Trophoblast cell (in vitro differentiated cells and primary cell): Measurements from ENCODE around the gene AP3D1.

Experiments
- DNase-seq, 2 donors: peaks; one replicate each; pipeline ENCODE4 v3.0.0-alpha.2; 2016
- H2AFZ ChIP-seq: 2 replicates; pipeline ENCODE4 v1.6.1; 2013; ENCODE audit warnings: low read length, moderate library complexity, mild to moderate bottlenecking; ENCODE audit not compliant: insufficient read depth, poor library complexity
- H2AK5ac ChIP-seq: 2 replicates; pipeline ENCODE4 v1.6.1; 2013; ENCODE audit warnings: mild to moderate bottlenecking, low read length
- H2BK120ac ChIP-seq: 2 replicates; pipeline ENCODE4 v1.6.1; 2013; ENCODE audit warnings: low read length, mild to moderate bottlenecking, moderate library complexity; ENCODE audit not compliant: insufficient read depth, poor library complexity
- H2BK12ac ChIP-seq: 2 replicates; pipeline ENCODE4 v1.6.1; 2013; ENCODE audit warnings: mild to moderate bottlenecking, low read length, moderate library complexity
- H2BK5ac ChIP-seq: 2 replicates; pipeline ENCODE4 v1.6.1; 2013; ENCODE audit warnings: low read length, low read depth, moderate library complexity, mild to moderate bottlenecking; ENCODE audit not compliant: poor library complexity
- H3K14ac ChIP-seq: 2 replicates; pipeline ENCODE4 v1.6.1; 2013; ENCODE audit warnings: mild to moderate bottlenecking, low read length
- H3K18ac ChIP-seq: 2 replicates; pipeline ENCODE4 v1.6.1; 2013; ENCODE audit warnings: mild to moderate bottlenecking, low read length
- H3K23ac ChIP-seq: 2 replicates; pipeline ENCODE4 v1.6.1; 2013; ENCODE audit warnings: low read length
- H3K27ac ChIP-seq: 2 replicates; pipeline ENCODE4 v1.5.1; 2013; ENCODE audit warnings: low read depth, mild to moderate bottlenecking, inconsistent platforms, low read length, moderate library complexity
- H3K27me3 ChIP-seq: 2 replicates; pipeline ENCODE4 v1.6.1; 2013; ENCODE audit warnings: inconsistent platforms, mild to moderate bottlenecking, low read length, moderate library complexity; ENCODE audit not compliant: insufficient read depth
- H3K36me3 ChIP-seq, 2 experiments: 1 replicate in 1 of 2; 2 replicates in 1 of 2; pipeline ENCODE4 v1.6.1; 2013; ENCODE audit warnings: low read length in 2 of 2, mild to moderate bottlenecking in 2 of 2, moderate library complexity in 1 of 2; ENCODE audit not compliant: insufficient read depth in 2 of 2, control insufficient read depth in 1 of 2
- H3K4ac ChIP-seq: 2 replicates; pipeline ENCODE4 v1.6.1; 2013; ENCODE audit warnings: low read depth, mild to moderate bottlenecking, low read length, moderate library complexity
- H3K4me1 ChIP-seq, 2 experiments: 1 replicate in 1 of 2; 2 replicates in 1 of 2; pipeline ENCODE4 v1.6.1; 2013; ENCODE audit warnings: low read length in 2 of 2, mild to moderate bottlenecking in 2 of 2, moderate library complexity in 1 of 2; ENCODE audit not compliant: insufficient read depth in 2 of 2, control insufficient read depth in 1 of 2
- H3K4me2 ChIP-seq: 2 replicates; pipeline ENCODE4 v1.6.1; 2013; ENCODE audit warnings: inconsistent platforms, mild to moderate bottlenecking, low read length, moderate library complexity
- H3K4me3 ChIP-seq: 2 replicates; pipeline ENCODE4 v1.5.1; 2013; ENCODE audit warnings: mild to moderate bottlenecking, low read depth, low read length, inconsistent platforms
- H3K79me1 ChIP-seq: one replicate; pipeline ENCODE4 v1.6.1; 2013; ENCODE audit warnings: low read length
- H3K79me2 ChIP-seq: 2 replicates; pipeline ENCODE4 v1.6.1; 2013; ENCODE audit warnings: low read length, mild to moderate bottlenecking; ENCODE audit not compliant: control insufficient read depth, insufficient read depth, poor library complexity
- H3K9ac ChIP-seq: 2 replicates; pipeline ENCODE4 v1.6.1; 2013; ENCODE audit warnings: mild to moderate bottlenecking, low read length
- H3K9me3 ChIP-seq: 2 replicates; pipeline ENCODE4 v1.6.1; 2013; ENCODE audit warnings: low read depth, mild to moderate bottlenecking, control low read depth, inconsistent platforms, low read length; ENCODE audit not compliant: insufficient read depth
- H4K12ac ChIP-seq: 2 replicates; pipeline ENCODE4 v1.6.1; 2013; ENCODE audit warnings: low read depth, mild to moderate bottlenecking, low read length, moderate library complexity
- H4K8ac ChIP-seq: 2 replicates; pipeline ENCODE4 v1.6.1; 2013; ENCODE audit warnings: low read depth, mild to moderate bottlenecking, low read length, moderate library complexity
- H4K91ac ChIP-seq: one replicate; pipeline ENCODE4 v1.6.1; 2013; ENCODE audit warnings: low read depth, mild to moderate bottlenecking, low read length, moderate library complexity
- WGBS: extraction: QIAGEN DNeasy Blood & Tissue Kit; methylation state at CpG from one replicate; pipeline ENCODE4 v1.1.7; 2013; ENCODE audit warnings: missing lambda C conversion rate; ENCODE audit not compliant: insufficient read length, insufficient coverage; ENCODE audit errors: extremely low coverage; 5-methylcytosine and 5-hydroxymethylcytosine counted together

AP3D1 gene

DNA sequence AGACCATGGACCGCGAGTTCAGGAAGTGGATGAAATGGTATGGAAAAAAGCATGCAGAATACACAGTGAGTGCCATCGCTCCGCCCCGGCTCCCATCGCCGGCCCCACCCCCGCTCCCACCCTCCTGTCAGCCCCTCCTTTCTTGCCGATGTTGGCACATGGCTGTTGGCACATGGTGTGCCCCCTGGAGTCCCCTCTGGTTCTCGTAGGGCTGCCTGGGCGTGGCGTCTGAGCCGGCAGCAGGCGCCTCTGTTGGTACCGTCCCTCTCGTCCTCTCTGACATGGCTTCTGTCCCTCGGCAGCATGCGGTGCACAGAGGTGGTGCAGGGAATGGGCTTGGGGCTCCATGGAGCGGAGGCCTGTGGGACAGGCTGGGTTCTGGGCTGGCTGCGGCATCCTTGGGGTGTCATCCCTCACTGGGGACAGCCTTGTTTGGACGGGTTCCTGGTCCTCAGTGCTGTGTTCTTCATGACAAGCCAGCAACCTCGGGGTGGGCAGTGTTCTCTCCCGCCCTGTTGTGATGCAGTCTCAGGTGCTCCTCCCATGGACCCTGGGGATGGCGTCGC, 43.2 kb upstream of the AP3D1 start:
- Histone ChIP-seq H3K23ac (no peak overlapping the region), H2AK5ac (no peak overlapping the region), H3K27me3 (no peaks in the 10 kb centered on the region), H3K36me3 (peaks cover 62 to 65% of the 10 kb centered on the region in 2 experiments), H3K14ac (no peak overlapping the region), H2BK120ac (no peak overlapping the region), H4K12ac (no peak overlapping the region), H3K9ac (no peak overlapping the region), H2AFZ (no peak overlapping the region), H3K4ac (no peak overlapping the region), H3K27ac (no peak overlapping the region), H3K18ac (no peak overlapping the region), H3K4me2 (no peak overlapping the region), H3K79me2 (no peaks in the 10 kb centered on the region), H2BK12ac (no peak overlapping the region), H3K4me1 (no peaks in the 10 kb centered on the region), H2BK5ac (no peak overlapping the region), H3K9me3 (peaks cover 5% of the 10 kb centered on the region), H4K91ac (no peak overlapping the region), H3K4me3 (no peak overlapping the region), H3K79me1 (no peaks in the 10 kb centered on the region), H4K8ac (no peak overlapping the region)
- no CpG with 5 or more reads among the region's 25 CpGs for WGBS
- no peak for DNase-seq

DNA sequence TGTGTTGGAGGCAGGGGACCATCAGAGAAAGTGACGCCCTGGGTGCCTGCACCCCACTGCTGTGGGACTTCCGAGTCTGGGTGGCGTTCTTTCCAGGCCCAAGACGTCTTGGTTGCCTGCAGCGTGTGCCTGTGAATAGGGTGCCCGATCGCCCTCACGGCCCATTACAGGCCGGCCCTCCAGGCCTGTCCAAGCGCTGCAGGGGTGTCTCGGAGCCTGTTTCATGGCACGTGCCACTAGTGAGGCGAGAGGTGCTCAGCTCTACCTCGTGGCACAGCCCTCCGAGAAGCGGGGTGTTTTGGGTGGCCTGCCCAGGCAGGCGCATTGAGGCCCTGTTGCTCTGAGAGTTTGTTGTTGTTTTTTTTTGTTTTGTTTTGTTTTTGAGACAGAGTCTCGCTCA, 42.4 kb upstream of the AP3D1 start:
- DNase-seq = no peak
- no peaks in the 10 kb centered on the region for H3K4me1 ChIP-seq
- no peak overlapping the region for H2BK5ac ChIP-seq

GRCh38 chr19:2192862-2193261, 41.5 kb upstream of the AP3D1 start:
- H3K27me3 ChIP-seq = no peaks in the 10 kb centered on the region
- H2AK5ac ChIP-seq = no peak overlapping the region
- no peaks in the 10 kb centered on the region for H3K79me1 ChIP-seq
- no peaks in the 10 kb centered on the region for H3K4me1 ChIP-seq
- no peak overlapping the region for H2AFZ ChIP-seq
- H3K9me3 ChIP-seq = peaks cover 5% of the 10 kb centered on the region
- no peak overlapping the region for H3K4ac ChIP-seq
- H2BK5ac ChIP-seq = no peak overlapping the region
- no peak overlapping the region for H3K4me2 ChIP-seq
- no peak overlapping the region for H4K8ac ChIP-seq
- WGBS = no CpG with 5 or more reads among the region's 17 CpGs
- no peak overlapping the region for H4K12ac ChIP-seq
- H4K91ac ChIP-seq = no peak overlapping the region
- peaks cover 72 to 77% of the 10 kb centered on the region in 2 experiments for H3K36me3 ChIP-seq
- no peaks in the 10 kb centered on the region for H3K79me2 ChIP-seq
- H3K27ac ChIP-seq = no peak overlapping the region
- H2BK12ac ChIP-seq = no peak overlapping the region
- no peak overlapping the region for H3K14ac ChIP-seq
- no peak for DNase-seq
- no peak overlapping the region for H2BK120ac ChIP-seq
- no peak overlapping the region for H3K18ac ChIP-seq
- H3K9ac ChIP-seq = no peak overlapping the region
- H3K4me3 ChIP-seq = no peak overlapping the region
- no peak overlapping the region for H3K23ac ChIP-seq

More for the DNA sequence above, 42.4 kb upstream of the AP3D1 start:
- H3K18ac ChIP-seq = no peak overlapping the region
- no peak overlapping the region for H4K91ac ChIP-seq
- H3K9me3 ChIP-seq = peaks cover 5% of the 10 kb centered on the region
- H3K27ac ChIP-seq = no peak overlapping the region
- H2AK5ac ChIP-seq = no peak overlapping the region
- H2AFZ ChIP-seq = no peak overlapping the region
- no peak overlapping the region for H4K12ac ChIP-seq
- peaks cover 68 to 72% of the 10 kb centered on the region in 2 experiments for H3K36me3 ChIP-seq
- no peaks in the 10 kb centered on the region for H3K79me2 ChIP-seq
- H3K27me3 ChIP-seq = no peaks in the 10 kb centered on the region
- no peak overlapping the region for H3K4ac ChIP-seq
- H3K9ac ChIP-seq = no peak overlapping the region
- no peak overlapping the region for H3K4me2 ChIP-seq
- H4K8ac ChIP-seq = no peak overlapping the region
- no peak overlapping the region for H3K14ac ChIP-seq
- H2BK120ac ChIP-seq = no peak overlapping the region
- no peak overlapping the region for H2BK12ac ChIP-seq
- no peak overlapping the region for H3K23ac ChIP-seq
- no CpG with 5 or more reads among the region's 18 CpGs for WGBS
- peak overlapping the region; percentile 24 for H3K4me3 ChIP-seq
- H3K79me1 ChIP-seq = no peaks in the 10 kb centered on the region

- DNase-seq = no peak
- no peak overlapping the region for H2BK5ac ChIP-seq
- H2BK12ac ChIP-seq = no peak overlapping the region
- peaks cover 1 to 2% of the 10 kb centered on the region in 2 experiments for H3K4me1 ChIP-seq
- H4K12ac ChIP-seq = no peak overlapping the region
- peaks cover 72 to 73% of the 10 kb centered on the region in 2 experiments for H3K36me3 ChIP-seq
- H3K79me2 ChIP-seq = no peaks in the 10 kb centered on the region
- no peak overlapping the region for H3K4me3 ChIP-seq
- no CpG with 5 or more reads among the region's 32 CpGs for WGBS
- H3K14ac ChIP-seq = no peak overlapping the region
- no peak overlapping the region for H3K9ac ChIP-seq
- no peak overlapping the region for H3K18ac ChIP-seq
- no peak overlapping the region for H3K4me2 ChIP-seq
- no peak overlapping the region for H4K91ac ChIP-seq
- H3K23ac ChIP-seq = no peak overlapping the region
- H3K79me1 ChIP-seq = no peaks in the 10 kb centered on the region
- H3K4ac ChIP-seq = no peak overlapping the region
- H3K27ac ChIP-seq = no peak overlapping the region
- H2AK5ac ChIP-seq = no peak overlapping the region
- no peaks in the 10 kb centered on the region for H3K27me3 ChIP-seq
- peaks cover 5% of the 10 kb centered on the region for H3K9me3 ChIP-seq
- H4K8ac ChIP-seq = no peak overlapping the region
- no peak overlapping the region for H2AFZ ChIP-seq
- H2BK120ac ChIP-seq = no peak overlapping the region
Observed at GRCh38 chr19:2191456-2192310, 40.3 kb upstream of the AP3D1 start.
